ENCODE data around the gene DEFB114.
"Not testable (repeated sequence)": the region's sequence is repeated elsewhere in the genome, so short reads cannot be mapped to it uniquely, and the experiment has no call there.

The DEFB114 gene

DNA sequence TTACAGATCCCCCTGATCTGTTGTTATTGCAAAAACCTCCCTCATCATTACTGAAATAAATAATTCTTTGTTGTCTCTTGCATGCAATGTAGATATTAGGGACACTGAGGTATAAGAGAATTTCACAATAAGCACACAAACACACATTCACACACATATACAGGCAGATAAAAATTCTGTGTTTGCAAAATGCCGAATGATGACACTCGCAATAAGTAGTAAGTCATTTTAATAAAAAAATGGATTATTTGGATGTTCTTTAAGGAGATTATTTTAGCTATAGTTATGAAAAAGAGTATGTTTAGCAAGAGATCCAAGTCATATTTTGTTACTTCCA, 13.6 kb downstream of the DEFB114 start:
- TF ChIP-seq ZNF174 (tag by site-specific recombination; IDR thresholded peaks at IDR 0.05), result no peak
- POLR2A ChIA-PET, result no interaction called here
- Histone ChIP-seq H3K27ac (ENCODE audit: extremely low read depth, low read depth, low read length) (no peak overlapping the region), H3K9me3 (ENCODE audit: control insufficient read depth, insufficient read depth, low read depth, low read length) (no peaks in the 10 kb centered on the region), H3K4me1 (ENCODE audit: control insufficient read depth, insufficient read depth, low read length) (no peaks in the 10 kb centered on the region), H3K36me3 (ENCODE audit: control insufficient read depth in 2 of 2, insufficient read depth in 1 of 2, low read length in 2 of 2) (no peaks in the 10 kb centered on the region), H3K4me3 (ENCODE audit: low read depth, low read length) (no peak overlapping the region)
- CTCF ChIA-PET, result no interaction called here

DNA sequence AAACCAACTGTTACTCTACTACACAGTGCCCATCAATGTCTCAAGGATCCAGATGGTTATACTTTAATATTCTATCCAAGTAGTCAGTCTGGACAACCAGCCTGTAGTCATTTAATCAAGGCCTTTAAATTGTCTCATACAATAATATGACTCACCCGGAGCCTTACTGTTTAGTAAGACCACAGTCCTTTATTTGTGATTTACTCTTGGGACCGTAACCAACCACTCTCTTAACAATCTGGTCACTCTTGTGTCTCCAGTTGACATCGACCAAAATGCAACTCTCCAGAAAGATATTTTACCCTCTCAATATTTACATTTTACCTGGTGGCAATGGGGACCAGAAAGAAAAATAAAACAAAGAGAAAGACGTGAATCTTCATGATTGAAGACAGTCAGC, 14.9 kb downstream of the DEFB114 start:
- ChIA-PET CTCF (no interaction called here), POLR2A (no interaction called here)

DNA sequence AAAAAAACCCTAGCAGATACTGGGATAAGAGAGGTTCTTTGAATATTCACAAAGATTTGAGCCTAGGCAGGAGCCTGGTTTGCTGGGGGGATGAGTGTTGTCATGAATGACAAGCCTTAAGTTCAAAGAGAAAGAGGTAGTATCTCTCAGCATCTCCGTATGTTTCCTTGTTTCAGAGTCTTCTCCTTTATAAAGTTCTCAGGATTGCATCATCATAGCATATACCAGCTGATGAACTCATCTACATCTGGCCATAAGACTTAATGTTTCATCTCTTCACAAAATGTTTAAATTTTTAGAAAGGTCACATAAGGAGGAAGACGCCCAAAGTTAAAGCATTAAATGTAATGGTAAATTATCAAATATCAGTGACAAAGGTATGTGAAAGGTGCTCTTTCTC, 17.1 kb downstream of the DEFB114 start:
- TF ChIP-seq ZNF214 (tag by site-specific recombination; IDR thresholded peaks at IDR 0.05; ENCODE audit: borderline replicate concordance) (no peak), ZNF157 (tag by site-specific recombination; IDR thresholded peaks at IDR 0.05) (no peak), ZNF791 (tag by site-specific recombination; IDR thresholded peaks at IDR 0.05) (no peak), ZNF394 (tag by site-specific recombination; IDR thresholded peaks at IDR 0.05; ENCODE audit: borderline replicate concordance) (no peak), ZNF837 (tag by site-specific recombination; IDR thresholded peaks at IDR 0.05) (no peak), ZNF155 (tag by site-specific recombination; IDR thresholded peaks at IDR 0.05) (no peak), ZBTB17 (tag by site-specific recombination; IDR thresholded peaks at IDR 0.05) (no peak), ZNF292 (tag by site-specific recombination; IDR thresholded peaks at IDR 0.05; ENCODE audit: borderline replicate concordance, low read depth) (no peak), ZFHX2 (tag by site-specific recombination; conservative IDR thresholded peaks at IDR 0.05) (no peak)
- TF ChIP-seq, protein P1, sequence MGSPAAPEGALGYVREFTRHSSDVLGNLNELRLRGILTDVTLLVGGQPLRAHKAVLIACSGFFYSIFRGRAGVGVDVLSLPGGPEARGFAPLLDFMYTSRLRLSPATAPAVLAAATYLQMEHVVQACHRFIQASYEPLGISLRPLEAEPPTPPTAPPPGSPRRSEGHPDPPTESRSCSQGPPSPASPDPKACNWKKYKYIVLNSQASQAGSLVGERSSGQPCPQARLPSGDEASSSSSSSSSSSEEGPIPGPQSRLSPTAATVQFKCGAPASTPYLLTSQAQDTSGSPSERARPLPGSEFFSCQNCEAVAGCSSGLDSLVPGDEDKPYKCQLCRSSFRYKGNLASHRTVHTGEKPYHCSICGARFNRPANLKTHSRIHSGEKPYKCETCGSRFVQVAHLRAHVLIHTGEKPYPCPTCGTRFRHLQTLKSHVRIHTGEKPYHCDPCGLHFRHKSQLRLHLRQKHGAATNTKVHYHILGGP (tag by site-specific recombination; IDR thresholded peaks at IDR 0.05), result no peak
- POLR2A ChIA-PET, result no interaction called here

More for the DNA sequence above, 14.9 kb downstream of the DEFB114 start:
- Histone ChIP-seq H3K4me1 (ENCODE audit: control insufficient read depth, insufficient read depth, low read length) (no peaks in the 10 kb centered on the region), H3K4me3 (ENCODE audit: low read depth, low read length) (no peak overlapping the region), H3K36me3 (ENCODE audit: control insufficient read depth in 2 of 2, insufficient read depth in 1 of 2, low read length in 2 of 2) (no peaks in the 10 kb centered on the region), H3K9me3 (ENCODE audit: control insufficient read depth, insufficient read depth, low read depth, low read length) (no peaks in the 10 kb centered on the region), H3K27ac (ENCODE audit: extremely low read depth, low read depth, low read length) (no peak overlapping the region)
- TF ChIP-seq ZNF169 (tag by site-specific recombination; IDR thresholded peaks at IDR 0.05), result no peak
- TF ChIP-seq ZFP3 (tag by site-specific recombination; IDR thresholded peaks at IDR 0.05; ENCODE audit: low read depth), result no peak
- no peak for TF ChIP-seq ZNF560 (tag by site-specific recombination; IDR thresholded peaks at IDR 0.05; ENCODE audit: borderline replicate concordance)
- TF ChIP-seq YY1 (tag by site-specific recombination; IDR thresholded peaks at IDR 0.05), result no peak
- TF ChIP-seq ZNF555 (tag by site-specific recombination; conservative IDR thresholded peaks at IDR 0.05), result no peak
- no peak for TF ChIP-seq ZNF677 (tag by site-specific recombination; IDR thresholded peaks at IDR 0.05)
- TF ChIP-seq BCL11A (tag by site-specific recombination; IDR thresholded peaks at IDR 0.05; ENCODE audit: low read depth), result no peak
- no peak for TF ChIP-seq ZNF175 (tag by site-specific recombination; IDR thresholded peaks at IDR 0.05)
- TF ChIP-seq ZNF239 (tag by site-specific recombination; IDR thresholded peaks at IDR 0.05), result no peak
- TF ChIP-seq ZFHX2 (tag by site-specific recombination; conservative IDR thresholded peaks at IDR 0.05), result no peak

DNA sequence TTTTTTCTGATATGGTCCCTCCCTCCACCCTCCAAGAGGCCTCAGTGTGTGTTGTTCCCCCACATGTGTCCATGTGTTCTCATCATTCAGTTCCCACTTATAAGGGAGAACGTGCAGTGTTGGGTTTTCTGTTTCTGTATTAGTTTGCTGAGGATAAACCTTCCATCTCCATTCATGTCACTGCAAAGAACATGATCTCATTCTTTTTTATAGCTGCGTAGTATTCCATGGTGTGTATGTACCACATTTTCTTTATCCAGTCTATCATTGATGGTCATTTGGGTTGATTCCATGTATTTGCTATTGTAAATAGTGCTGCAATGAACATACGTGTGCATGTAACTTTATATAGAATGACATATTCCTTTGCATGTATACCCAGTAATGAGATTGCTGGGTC, 19.9 kb downstream of the DEFB114 start:
- H3K27ac ChIP-seq (ENCODE audit: extremely low read depth, low read depth, low read length); H3K9me3 ChIP-seq (ENCODE audit: control insufficient read depth, insufficient read depth, low read depth, low read length); H3K36me3 ChIP-seq (ENCODE audit: control insufficient read depth in 2 of 2, insufficient read depth in 1 of 2, low read length in 2 of 2); H3K4me3 ChIP-seq (ENCODE audit: low read depth, low read length); POLR2A ChIA-PET; CTCF ChIA-PET; H3K4me1 ChIP-seq (ENCODE audit: control insufficient read depth, insufficient read depth, low read length): not testable (repeated sequence)

More for the DNA sequence above, 17.1 kb downstream of the DEFB114 start:
- no peaks in the 10 kb centered on the region for H3K9me3 ChIP-seq (ENCODE audit: control insufficient read depth, insufficient read depth, low read depth, low read length)
- CTCF ChIA-PET, result no interaction called here
- no peak overlapping the region for H3K4me3 ChIP-seq (ENCODE audit: low read depth, low read length)
- no peaks in the 10 kb centered on the region for H3K4me1 ChIP-seq (ENCODE audit: control insufficient read depth, insufficient read depth, low read length)
- no peaks in the 10 kb centered on the region for H3K36me3 ChIP-seq (ENCODE audit: control insufficient read depth in 2 of 2, insufficient read depth in 1 of 2, low read length in 2 of 2)
- H3K27ac ChIP-seq (ENCODE audit: extremely low read depth, low read depth, low read length), result no peak overlapping the region
